Ishikawa (cell line): ENCODE results near the gene SLC26A11.

Experiments
- CREB1 ChIP-seq: IDR thresholded peaks from 2 replicates; pipeline ENCODE4 v1.6.1; 2012; ENCODE audit warnings: low read depth
- EGR1 ChIP-seq: IDR thresholded peaks from 2 replicates; pipeline ENCODE4 v1.6.1; 2012
- EP300 ChIP-seq: IDR thresholded peaks from 2 replicates; pipeline ENCODE4 v1.6.1; 2012; ENCODE audit warnings: borderline replicate concordance
- FOXM1 ChIP-seq: IDR thresholded peaks from 2 replicates; pipeline ENCODE4 v1.6.1; 2012; ENCODE audit warnings: low read depth, borderline replicate concordance
- MAX ChIP-seq: IDR thresholded peaks from 2 replicates; pipeline ENCODE4 v1.6.1; 2012
- NFIC ChIP-seq: IDR thresholded peaks from 2 replicates; pipeline ENCODE4 v1.6.1; 2012
- RAD21 ChIP-seq: IDR thresholded peaks from 2 replicates; pipeline ENCODE4 v1.6.1; 2012; ENCODE audit warnings: low read depth
- REST ChIP-seq: IDR thresholded peaks from 2 replicates; pipeline ENCODE4 v1.6.1; 2012; ENCODE audit warnings: low read depth, mild to moderate bottlenecking
- TAF1 ChIP-seq: IDR thresholded peaks from 2 replicates; pipeline ENCODE4 v1.6.1; 2012; ENCODE audit warnings: low read depth, mild to moderate bottlenecking
- TEAD4 ChIP-seq: IDR thresholded peaks from 2 replicates; pipeline ENCODE4 v1.6.1; 2012
- USF1 ChIP-seq: IDR thresholded peaks from 2 replicates; pipeline ENCODE4 v1.6.1; 2012
- YY1 ChIP-seq: IDR thresholded peaks from 2 replicates; pipeline ENCODE4 v1.6.1; 2012; ENCODE audit warnings: low read depth
- ZBTB7A ChIP-seq: IDR thresholded peaks from 2 replicates; pipeline ENCODE4 v1.6.1; 2012; ENCODE audit warnings: low read depth

The SLC26A11 gene

GRCh38 chr17:80259457-80260068 is 39.3 kb downstream of the SLC26A11 start:
- TF ChIP-seq TAF1 (no peak), EP300 (no peak), REST (no peak), YY1 (no peak), RAD21 (no peak), EGR1 (no peak), ZBTB7A (no peak; the same call in none of the 2 replicates), FOXM1 (no peak), MAX (no peak), NFIC (no peak), CREB1 (no peak)

- TF ChIP-seq MAX (peak; percentile 61; the same call in 1 of the 2 replicates), TEAD4 (no peak), TAF1 (no peak), REST (peak; percentile 84)
These were observed 39.9 kb downstream of the SLC26A11 start for GRCh38 chr17:80260069-80260535.

DNA sequence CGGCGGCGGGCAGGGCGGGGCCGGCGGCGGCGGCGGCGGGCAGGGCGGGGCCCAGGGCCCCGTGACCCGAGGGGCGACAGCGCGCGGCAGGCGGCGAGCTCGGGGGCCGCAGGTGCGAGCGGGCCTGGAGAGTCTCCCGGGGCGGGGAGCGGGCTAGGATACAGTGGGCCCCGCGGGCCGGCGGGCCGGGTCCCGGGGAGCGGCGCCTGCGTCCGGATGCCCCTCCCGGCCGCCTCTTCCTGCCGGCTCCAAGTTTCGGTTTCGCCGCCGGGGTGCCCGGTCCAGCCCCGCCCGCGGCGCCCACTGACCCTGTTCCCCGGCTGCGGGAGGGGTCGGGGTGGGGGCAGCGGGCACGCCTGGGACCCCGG is 40.5 kb downstream of the SLC26A11 start, which contains the start of gene RNF213:
Gene RNF213, plus strand, starts transcription at position 62 of the 368 bp plus-strand sequence. CDS start 2,830 bp downstream, outside the sequence.
- TF ChIP-seq REST (no peak), USF1 (peak; percentile 54; the same call in 1 of the 2 replicates)

DNA sequence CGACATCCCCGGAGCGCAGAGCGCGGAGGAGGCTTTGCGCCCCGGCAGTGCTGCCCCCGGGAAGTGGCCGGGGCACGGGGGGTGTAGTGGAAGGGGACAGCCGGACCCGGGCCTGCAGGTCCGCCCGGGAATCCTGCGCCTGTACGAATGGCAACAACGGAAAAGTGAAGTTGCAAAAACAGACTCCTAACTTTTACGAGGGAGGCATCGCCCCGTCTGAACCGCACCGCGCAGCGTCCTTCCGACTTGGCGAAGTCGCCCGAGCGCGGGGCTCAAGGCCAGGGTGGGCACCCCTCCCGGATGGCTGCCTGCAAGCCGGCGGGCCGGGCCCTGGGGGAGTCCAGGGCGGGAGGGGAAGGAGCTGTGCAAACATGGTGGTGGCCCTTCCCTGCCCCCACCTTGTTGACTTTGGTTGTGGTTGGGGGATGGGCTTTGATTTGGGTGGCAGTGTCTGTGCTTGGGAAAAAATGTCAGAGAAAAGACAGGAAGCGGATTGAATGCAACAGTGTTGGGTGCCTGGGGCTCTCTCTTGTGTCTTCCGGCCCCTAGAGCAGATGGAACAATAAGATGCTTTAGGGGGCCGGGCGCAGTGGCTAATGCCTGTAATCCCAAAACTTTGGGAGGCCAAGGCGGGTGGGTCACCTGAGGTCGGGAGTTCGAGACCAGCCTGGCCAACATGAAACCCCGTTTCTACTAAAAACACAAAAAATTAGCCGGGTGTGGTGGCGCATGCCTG is 41.1 kb downstream of the SLC26A11 start:
- peak; percentile 65; the same call in 1 of the 2 replicates for TF ChIP-seq ZBTB7A
- TF ChIP-seq REST = no peak
